Upper lobe of left lung (tissue), 4 donors: ENCODE results near the gene CIAO2A.

Source experiments
- CTCF ChIP-seq, 6 experiments: fragments of 450-650 bp in 4 of 6; fragments of 200-600 bp in 2 of 6; sonication (generic) in 2 of 6; IDR thresholded peaks; one replicate each; pipeline ENCODE4 v1.5.1; 2016 to 2019; ENCODE audit warnings: antibody characterized with exemption in 6 of 6
- EP300 ChIP-seq, 4 donors: sonication (generic); formaldehyde crosslinking; IDR thresholded peaks; one replicate each; pipeline ENCODE4 v1.5.1; 2017; ENCODE audit warnings: antibody characterized with exemption in 4 of 4, control low read depth in 2 of 4
- POLR2A ChIP-seq, 4 donors: fragments of 450-650 bp; IDR thresholded peaks; one replicate each; pipeline ENCODE4 v1.5.1; 2016 to 2017; ENCODE audit warnings: antibody characterized with exemption in 4 of 4, mild to moderate bottlenecking in 2 of 4
- POLR2AphosphoS5 ChIP-seq, 2 donors: sonication (generic); formaldehyde crosslinking; IDR thresholded peaks; one replicate each; pipeline ENCODE4 v1.5.1; 2017; ENCODE audit warnings: antibody characterized with exemption in 2 of 2

- no peak for TF ChIP-seq POLR2AphosphoS5 (IDR thresholded peaks at IDR 0.05)
- TF ChIP-seq CTCF (IDR thresholded peaks at IDR 0.05), result no peak
- no peak for TF ChIP-seq EP300 (IDR thresholded peaks at IDR 0.05)
- no peak for TF ChIP-seq POLR2A (IDR thresholded peaks at IDR 0.05)
Observed at GRCh38 chr15:64133623-64134344, 40.1 kb upstream of the CIAO2A start.
